Testis (tissue), 2 donors: ENCODE results near the gene ZNF516.

Experiments used
- CTCF ChIP-seq, 3 experiments: fragments of 450-650 bp in 2 of 3; fragments of 200-600 bp in 1 of 3; sonication (generic) in 1 of 3; IDR thresholded peaks; one replicate each; pipeline ENCODE4 v1.5.1; 2016 to 2019; ENCODE audit warnings: antibody characterized with exemption in 3 of 3, mild to moderate bottlenecking in 2 of 3, moderate library complexity in 1 of 3
- POLR2A ChIP-seq: fragments of 450-650 bp; IDR thresholded peaks from one replicate; pipeline ENCODE4 v1.6.1; 2017; ENCODE audit warnings: antibody characterized with exemption, mild to moderate bottlenecking, moderate library complexity

- TF ChIP-seq CTCF (IDR thresholded peaks at IDR 0.05) = no peak
- no peak for TF ChIP-seq POLR2A
Measured at GRCh38 chr18:76319366-76319765, 175.7 kb downstream of the ZNF516 start.
